Measurements from ENCODE around the gene MOSPD3. TPM values are rescaled to one million over a fixed set of nuclear protein-coding genes. Genes with fewer than 3 reads are reported as not detected.

The MOSPD3 gene
- total RNA-seq, 3 donors from 2014 or later, result 8.8 to 12.6 (median 11.8) TPM

DNA sequence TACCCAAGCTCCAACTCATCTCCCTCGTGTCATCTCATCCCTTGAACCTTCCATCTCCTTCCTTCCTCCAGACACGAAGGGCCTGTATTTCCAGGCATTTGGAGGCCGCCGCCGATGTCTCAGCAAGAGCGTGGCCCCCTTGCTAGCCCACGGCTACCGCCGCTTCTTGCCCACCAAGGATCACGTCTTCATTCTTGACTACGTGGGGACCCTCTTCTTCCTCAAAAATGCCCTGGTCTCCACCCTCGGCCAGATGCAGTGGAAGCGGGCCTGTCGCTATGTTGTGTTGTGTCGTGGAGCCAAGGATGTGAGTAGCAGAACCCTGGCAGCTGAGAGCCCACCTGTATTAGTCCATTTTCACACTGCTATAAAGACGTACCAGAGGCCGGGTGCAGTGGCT, 20.7 kb upstream of the MOSPD3 start:
- Histone ChIP-seq H3K36me3 (no peaks in the 10 kb centered on the region), H3K4me3 (no peak overlapping the region), H3K4me1 (no peaks in the 10 kb centered on the region), H3K27me3 (no peaks in the 10 kb centered on the region), H3K27ac (no peak overlapping the region), H3K9me3 (no peaks in the 10 kb centered on the region)
- no peak for DNase-seq (ENCODE audit: low spot score in 2 of 2)
- TF ChIP-seq POLR2A (IDR thresholded peaks at IDR 0.05) (no peak), CTCF (IDR thresholded peaks at IDR 0.05) (no peak), POLR2AphosphoS5 (IDR thresholded peaks at IDR 0.05) (no peak)
- intact Hi-C loops (cut with DNase I; ENCODE audit: low total_unique reads), result no loop called here

DNA sequence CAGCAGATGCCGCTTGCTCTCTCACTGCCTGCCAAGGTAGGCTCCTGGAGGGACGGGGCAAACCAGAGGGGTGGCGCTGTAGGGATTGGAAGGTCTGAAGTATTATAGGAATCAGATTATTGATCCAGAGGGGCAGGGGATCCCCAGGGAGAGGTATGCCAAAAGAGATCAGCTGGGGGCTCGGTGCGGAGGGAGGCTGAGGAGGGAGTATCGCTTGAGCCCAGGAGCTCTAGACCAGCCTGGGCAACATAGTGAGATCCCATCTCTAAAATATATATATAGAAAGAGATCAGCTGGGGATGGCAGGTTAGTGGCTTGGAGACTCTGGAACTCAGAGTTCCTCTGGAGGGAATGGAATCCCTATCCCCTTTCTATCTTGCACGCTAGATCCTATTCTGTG, 17.2 kb upstream of the MOSPD3 start:
- Histone ChIP-seq H3K27ac (no peak overlapping the region), H3K4me1 (no peaks in the 10 kb centered on the region), H3K4me3 (no peak overlapping the region), H3K27me3 (no peaks in the 10 kb centered on the region), H3K36me3 (no peaks in the 10 kb centered on the region), H3K9me3 (no peaks in the 10 kb centered on the region)
- no peak for DNase-seq (ENCODE audit: low spot score in 2 of 2)
- no peak for TF ChIP-seq CTCF (IDR thresholded peaks at IDR 0.05)
- TF ChIP-seq POLR2AphosphoS5 (IDR thresholded peaks at IDR 0.05), result no peak
- TF ChIP-seq POLR2A (IDR thresholded peaks at IDR 0.05), result no peak
- intact Hi-C loops (cut with DNase I; ENCODE audit: low total_unique reads), result no loop called here

DNA sequence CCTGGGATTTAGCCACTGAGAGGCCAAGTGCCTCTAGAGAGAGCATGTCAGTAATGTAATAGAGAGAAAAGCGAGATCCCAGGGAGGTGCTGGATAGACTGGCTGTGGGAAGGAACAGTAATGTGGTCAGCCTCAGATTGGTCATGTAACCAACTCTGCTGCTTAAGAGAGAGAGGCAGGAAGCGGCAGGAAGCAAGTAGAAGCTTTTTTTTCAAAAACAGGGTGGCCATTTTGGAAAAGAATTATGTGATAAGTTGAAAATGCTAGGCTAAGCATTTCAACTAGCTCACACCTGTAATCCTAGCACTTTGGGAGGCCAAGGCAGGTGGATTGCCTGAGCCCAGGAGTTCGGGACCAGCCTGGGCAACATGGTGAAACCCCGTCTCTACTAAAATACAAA, 13.9 kb upstream of the MOSPD3 start:
- H3K27ac ChIP-seq, result no peak overlapping the region
- no peak overlapping the region for H3K4me3 ChIP-seq
- intact Hi-C loops (cut with DNase I; ENCODE audit: low total_unique reads), result no loop called here
- no peaks in the 10 kb centered on the region for H3K9me3 ChIP-seq
- TF ChIP-seq CTCF (IDR thresholded peaks at IDR 0.05), result no peak
- TF ChIP-seq POLR2AphosphoS5 (IDR thresholded peaks at IDR 0.05), result no peak
- TF ChIP-seq POLR2A (IDR thresholded peaks at IDR 0.05), result no peak
- no peaks in the 10 kb centered on the region for H3K4me1 ChIP-seq
- no peaks in the 10 kb centered on the region for H3K36me3 ChIP-seq
- no peaks in the 10 kb centered on the region for H3K27me3 ChIP-seq
- DNase-seq (ENCODE audit: low spot score in 2 of 2), result no peak

- H3K27ac ChIP-seq, result peak overlapping the region in 1 of 2 donors; percentile 30
- H3K4me1 ChIP-seq, result no peaks in the 10 kb centered on the region
- TF ChIP-seq CTCF (IDR thresholded peaks at IDR 0.05) (no peak), POLR2A (IDR thresholded peaks at IDR 0.05) (no peak), POLR2AphosphoS5 (IDR thresholded peaks at IDR 0.05) (no peak)
- no peaks in the 10 kb centered on the region for H3K27me3 ChIP-seq
- no peaks in the 10 kb centered on the region for H3K36me3 ChIP-seq
- intact Hi-C loops (cut with DNase I; ENCODE audit: low total_unique reads), result loop anchor here (10.0 kb wide), 1 partner anchor 75 kb away; the partner anchor contains the start of gene GNB2
- H3K9me3 ChIP-seq, result no peaks in the 10 kb centered on the region
- no peak overlapping the region for H3K4me3 ChIP-seq
- DNase-seq (ENCODE audit: low spot score in 2 of 2), result no peak
Observed at GRCh38 chr7:100599911-100600729, 12.2 kb upstream of the MOSPD3 start.

DNA sequence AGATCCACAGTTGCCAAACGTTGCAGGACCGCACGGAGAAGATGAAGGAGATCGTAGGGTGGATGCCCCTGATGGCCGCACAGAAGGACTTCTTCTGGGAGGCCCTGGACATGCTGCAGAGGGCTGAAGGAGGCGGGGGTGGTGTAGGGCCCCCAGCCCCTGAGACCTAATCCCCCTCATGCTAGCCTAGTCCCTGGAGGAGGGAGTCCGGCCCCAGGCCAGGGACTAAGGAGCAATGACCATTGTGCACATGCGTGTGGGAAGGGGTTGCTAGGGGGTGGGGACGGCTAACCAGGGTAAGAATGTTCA, 11.7 kb upstream of the MOSPD3 start:
- Histone ChIP-seq H3K27me3 (no peaks in the 10 kb centered on the region), H3K4me1 (no peaks in the 10 kb centered on the region), H3K4me3 (no peak overlapping the region), H3K27ac (peak overlapping the region in 1 of 2 donors; percentile 30), H3K9me3 (no peaks in the 10 kb centered on the region), H3K36me3 (no peaks in the 10 kb centered on the region)
- intact Hi-C loops (cut with DNase I; ENCODE audit: low total_unique reads), result loop anchor here (10.0 kb wide), 1 partner anchor 74 kb away; the partner anchor contains the start of gene GNB2
- no peak for DNase-seq (ENCODE audit: low spot score in 2 of 2)
- TF ChIP-seq POLR2A (IDR thresholded peaks at IDR 0.05) (no peak), CTCF (IDR thresholded peaks at IDR 0.05) (no peak), POLR2AphosphoS5 (IDR thresholded peaks at IDR 0.05) (no peak)
